CD1c-positive myeloid dendritic cell (primary cell): ENCODE data around the gene EDN2.

ENCODE experiments used
- DNase-seq: peaks from one replicate; pipeline ENCODE4 v3.0.0-alpha.2; 2016; ENCODE audit errors: extremely low spot score

EDN2 gene

GRCh38 chr1:41517062-41517438 lies 32.6 kb upstream of the EDN2 start:
- DNase-seq = no peak

DNA sequence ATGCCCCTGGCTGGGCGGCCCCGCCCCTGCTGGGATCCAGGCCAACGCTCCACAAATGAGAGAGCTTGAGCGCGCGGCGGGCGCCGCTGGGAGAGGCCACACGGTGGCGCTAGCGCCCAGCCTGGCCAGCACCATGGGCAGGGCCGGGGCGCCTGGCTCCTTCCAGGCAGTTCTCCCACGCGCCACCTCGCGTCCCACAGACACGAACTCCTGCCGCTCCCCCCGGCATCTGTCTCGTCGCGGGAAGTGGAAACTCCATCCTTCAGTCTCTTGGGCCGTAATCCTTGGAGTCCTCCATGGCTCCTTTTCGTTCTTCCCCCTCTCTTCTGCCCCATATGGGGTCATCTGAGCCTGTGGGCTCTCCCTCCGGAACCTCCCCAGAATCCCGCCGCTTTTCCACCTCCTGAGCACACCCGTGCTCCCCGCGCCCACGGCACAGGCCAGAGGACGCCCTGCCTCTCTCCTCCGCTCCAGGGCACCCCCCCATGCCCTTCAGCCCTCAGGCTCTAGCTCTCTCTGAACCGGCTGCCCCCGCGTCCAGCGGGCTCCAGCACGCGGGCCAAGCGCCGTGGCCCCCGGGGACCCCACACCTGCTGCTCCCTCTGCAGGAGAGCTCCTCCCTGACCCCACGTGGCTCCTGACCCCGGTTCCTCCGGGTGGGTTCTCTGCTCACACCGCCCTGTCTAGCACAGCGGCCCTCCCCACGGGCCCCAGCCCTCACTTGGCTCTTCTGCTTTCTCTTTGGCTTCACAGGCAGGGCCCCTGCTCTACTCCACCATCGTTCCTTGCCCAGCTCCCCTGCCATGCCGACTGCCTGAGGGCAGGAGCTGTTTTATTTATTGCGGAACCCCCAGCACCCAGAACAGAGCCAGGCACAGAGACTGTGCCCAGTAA lies 31.9 kb upstream of the EDN2 start:
- DNase-seq = peak; percentile 84

DNA sequence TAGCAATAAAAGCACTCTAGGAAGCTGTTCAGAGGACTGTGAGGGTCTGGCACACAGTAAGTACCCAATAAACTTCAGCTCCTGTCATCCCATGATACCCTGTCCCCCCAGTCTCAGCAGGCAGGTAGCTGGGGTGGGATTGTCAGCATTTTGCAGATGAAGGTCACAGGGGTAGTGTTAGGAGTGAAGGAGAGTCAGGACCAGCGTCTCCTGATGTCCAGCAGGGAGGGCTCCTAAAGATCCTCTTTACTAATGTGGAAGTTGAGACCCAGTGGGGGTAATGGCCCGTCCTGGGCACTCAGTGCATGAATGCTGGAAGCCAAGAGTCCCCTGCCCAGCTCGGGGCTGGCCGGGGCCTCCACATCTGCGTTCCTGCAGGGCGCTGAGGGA lies 31.3 kb upstream of the EDN2 start:
- no peak for DNase-seq

GRCh38 chr1:41515131-41515678 lies 30.7 kb upstream of the EDN2 start:
- no peak for DNase-seq

DNA sequence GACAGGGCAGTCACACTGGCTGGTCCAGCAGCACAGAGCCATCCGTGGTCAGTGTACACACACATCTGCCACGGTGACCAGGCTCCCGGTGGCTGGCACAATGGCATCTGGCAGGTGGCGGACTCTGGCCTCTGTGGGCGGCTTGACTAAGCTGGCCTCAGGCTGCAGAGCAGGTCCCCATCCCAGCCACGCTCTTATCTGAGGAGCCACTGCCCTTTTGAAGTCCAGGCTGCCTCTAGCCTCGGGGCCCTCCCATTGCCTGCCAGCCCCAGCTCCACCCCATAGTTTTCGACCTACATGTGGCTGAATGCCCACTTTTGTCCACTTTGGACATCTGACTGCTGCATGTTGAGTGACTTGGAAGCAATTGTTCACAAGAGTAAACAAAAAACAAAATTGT lies 29.9 kb upstream of the EDN2 start:
- no peak for DNase-seq

- DNase-seq = no peak
Measured at GRCh38 chr1:41513383-41513735, 28.9 kb upstream of the EDN2 start.

DNA sequence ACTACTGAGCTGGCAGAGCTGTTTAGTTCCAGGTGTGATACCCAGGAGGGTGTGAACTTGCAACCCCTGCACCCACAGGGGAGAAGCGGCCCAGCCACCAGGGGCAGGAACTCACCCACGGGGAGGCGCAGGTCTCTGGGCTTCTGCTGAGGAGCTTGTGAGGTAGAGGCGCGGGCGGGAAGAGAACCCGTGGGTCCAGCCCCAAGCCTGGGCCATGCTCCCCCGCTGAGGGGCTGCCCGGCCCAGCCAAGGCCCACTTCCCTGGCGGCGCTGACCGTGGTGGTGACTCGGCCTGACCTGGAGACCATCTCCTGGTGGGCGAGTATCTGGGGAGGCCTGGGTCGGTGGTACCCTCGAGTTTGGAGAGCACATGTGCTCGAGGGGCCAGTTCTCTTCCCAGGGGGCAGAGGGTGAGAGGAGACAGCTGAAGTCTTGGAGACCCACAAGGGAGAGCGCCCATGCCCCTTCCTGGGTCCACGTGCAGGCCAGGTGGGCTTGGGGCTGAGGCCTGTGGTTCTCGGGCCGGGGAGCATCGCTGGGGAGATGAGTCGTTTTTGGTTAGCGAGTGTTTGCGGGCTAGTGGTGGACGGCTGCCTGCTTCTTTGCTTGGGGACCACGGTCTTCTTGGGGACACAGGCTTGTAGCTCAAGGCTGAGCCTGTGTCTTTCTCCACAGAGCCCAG lies 28.4 kb upstream of the EDN2 start:
- DNase-seq = no peak

DNA sequence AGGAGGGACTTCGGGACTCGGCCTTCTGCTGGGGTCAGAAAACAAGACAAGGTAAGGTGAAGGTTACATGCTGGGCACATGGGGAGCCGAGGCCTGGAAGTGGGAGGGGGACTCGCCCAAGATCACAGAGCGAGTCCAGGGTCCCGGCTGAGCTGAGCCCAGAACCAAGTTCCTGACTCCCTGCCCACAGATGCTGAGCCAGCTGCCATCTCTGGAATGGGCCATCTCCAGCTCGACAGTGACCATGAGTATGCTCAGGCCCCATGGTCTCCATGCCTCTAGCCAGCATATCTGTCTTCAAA lies 26.7 kb upstream of the EDN2 start:
- no peak for DNase-seq

DNA sequence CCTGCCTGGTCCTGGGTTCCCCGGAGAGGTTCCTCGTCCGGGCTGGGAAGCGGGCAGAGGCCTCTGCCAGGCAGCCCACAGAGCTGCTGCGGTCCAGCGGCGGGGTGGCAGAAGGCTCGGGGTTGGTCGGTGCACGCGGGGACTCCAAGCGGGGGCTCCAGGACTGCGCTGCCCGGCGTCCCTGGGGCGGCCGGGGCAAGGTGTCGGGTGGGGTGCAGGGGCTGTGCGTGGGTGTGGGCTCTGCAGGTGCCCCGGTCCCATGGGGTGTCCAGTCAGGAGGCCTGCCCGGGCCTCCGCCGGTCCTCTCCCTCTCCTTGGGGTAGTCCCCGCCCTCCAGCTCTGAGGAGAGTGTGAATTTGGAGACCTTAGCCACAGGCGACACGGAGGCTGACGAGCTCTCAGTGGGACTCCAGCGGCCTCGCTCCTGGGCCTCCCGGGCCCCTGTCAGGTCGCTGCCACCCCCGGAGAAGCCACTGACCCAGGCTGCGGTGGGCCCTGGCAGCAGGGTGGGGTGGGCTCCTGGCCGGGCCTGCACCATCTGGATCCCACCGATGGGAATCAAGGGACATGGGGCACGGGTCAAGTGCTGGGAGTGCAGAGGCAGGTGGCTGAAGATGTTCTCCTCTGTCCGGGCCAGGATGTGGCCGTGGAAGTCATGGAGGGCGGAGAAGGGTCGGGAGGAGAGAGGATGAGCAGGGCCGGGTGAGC lies 26.2 kb upstream of the EDN2 start:
- DNase-seq = no peak

- no peak for DNase-seq
Measured at GRCh38 chr1:41509270-41509671, 24.8 kb upstream of the EDN2 start.

DNA sequence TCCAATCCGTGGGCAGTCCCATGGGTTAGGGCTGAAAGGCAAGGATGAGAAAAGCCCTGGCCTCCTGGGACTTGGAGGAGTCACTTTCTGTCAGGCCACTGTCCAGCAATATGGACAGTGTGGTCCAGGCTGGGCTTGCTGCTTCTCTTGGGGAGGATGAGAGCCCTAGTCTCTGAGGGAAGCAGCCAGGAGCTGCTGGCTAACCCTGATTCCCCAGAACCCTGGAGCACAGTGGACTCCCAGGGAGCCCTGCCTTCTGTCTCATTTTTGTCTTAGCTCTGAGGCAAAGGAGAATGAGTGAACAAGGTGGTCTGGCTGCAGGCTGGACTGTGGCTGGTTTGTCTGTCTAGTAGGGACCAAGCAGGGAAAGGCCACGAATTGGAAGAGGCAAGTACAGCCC lies 23.8 kb upstream of the EDN2 start:
- no peak for DNase-seq

DNA sequence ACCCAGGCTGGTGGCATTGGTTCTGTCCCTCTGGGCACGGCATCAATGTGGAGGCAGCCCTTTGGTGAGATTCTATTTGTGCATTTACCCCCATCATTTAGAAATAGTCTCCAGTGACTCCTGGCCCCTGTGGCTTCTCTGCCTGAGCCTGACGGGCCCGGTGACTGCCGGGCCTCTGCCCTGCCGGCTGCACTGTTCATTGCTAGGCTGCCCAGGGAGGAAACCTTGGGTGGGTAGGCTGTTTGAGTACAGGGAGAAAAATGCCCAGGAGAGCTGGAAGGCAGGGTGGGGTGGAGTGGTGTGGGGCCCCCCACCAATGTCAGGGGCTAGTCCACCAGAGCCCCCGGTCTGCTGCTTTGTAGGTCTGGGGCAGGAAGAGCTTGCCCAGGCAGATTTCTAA lies 23.4 kb upstream of the EDN2 start:
- no peak for DNase-seq

DNA sequence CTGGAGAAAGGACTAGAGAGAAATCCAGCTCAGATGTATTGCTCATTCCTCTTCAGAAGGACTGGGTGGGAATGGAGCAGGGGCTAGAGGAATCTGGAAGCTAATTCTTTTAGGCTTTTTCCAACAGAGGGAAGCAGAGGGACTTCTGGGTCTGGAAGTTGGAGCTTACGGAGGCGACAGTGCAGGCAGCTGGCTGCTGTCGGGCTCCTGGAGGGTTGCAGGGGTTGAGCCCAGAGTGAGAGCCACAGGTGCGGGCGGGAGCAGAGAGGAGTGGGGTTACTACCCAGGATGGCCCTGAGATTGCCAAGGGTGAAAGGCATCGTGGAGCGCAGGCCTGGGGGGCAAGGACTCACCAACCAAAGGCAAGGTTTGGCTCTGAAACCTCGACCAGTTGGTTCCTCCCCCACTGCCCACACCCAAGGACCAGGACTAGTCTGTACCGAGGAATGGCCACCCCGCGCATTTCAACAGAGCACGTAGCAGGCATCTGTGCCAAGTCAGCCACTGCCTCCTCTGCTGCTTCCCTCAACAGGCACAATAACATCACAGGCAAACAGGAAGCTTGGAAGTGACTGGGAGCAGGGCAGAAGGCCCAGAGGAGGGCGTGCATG lies 22.7 kb upstream of the EDN2 start:
- no peak for DNase-seq

GRCh38 chr1:41504114-41505035 lies 19.9 kb upstream of the EDN2 start:
- DNase-seq = no peak

GRCh38 chr1:41503538-41504113 lies 19.1 kb upstream of the EDN2 start:
- DNase-seq = no peak

DNA sequence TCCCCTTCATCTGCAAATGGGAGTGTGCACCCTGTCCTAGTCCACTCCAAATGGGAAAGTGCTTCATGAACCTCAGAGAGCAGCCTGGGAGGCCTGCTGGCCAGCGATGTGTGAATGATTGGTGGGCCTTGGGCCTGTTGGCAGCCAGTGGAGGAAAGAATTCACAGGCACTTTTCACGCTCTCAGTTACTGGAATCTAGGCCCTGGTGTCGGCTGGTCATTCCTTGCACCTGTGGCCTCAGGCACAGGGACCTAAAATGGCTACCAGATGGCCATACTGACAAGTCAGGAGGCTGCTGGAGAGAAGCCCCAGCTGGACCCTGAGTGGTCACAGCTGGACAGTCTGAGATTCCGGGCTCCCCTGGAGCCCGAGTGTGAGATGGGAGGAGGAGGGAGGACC lies 18.4 kb upstream of the EDN2 start:
- no peak for DNase-seq

GRCh38 chr1:41501581-41501980 lies 17.1 kb upstream of the EDN2 start:
- no peak for DNase-seq

- DNase-seq = no peak
Measured at GRCh38 chr1:41500781-41501518, 16.5 kb upstream of the EDN2 start.

- no peak for DNase-seq
Measured at GRCh38 chr1:41500378-41500777, 15.9 kb upstream of the EDN2 start.

DNA sequence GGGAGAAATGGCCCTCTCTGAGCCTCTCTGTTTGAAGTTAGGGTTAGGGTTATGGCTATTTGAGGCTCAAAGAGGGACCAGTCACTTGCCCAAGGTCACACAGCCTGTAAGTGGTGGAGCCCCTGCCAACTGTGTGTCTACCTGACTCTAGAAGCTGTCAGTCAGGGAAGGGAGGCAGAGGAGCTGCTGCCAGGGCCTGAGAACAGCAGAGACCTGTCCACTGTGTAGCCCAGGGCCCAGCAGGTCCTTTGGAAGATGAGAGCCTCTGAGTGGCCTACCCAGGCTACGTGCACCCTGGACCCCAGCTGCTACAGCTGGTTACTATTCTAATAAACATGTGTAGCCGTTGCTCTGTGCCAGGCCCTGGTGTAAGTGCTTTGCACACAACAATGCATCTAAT lies 15.1 kb upstream of the EDN2 start:
- DNase-seq = no peak
